GM12878 (cell line): ENCODE results near the gene KRT32. TPM values are rescaled to one million over a fixed set of nuclear protein-coding genes. Genes with fewer than 3 reads are reported as not detected.

Experiments used
- ATAC-seq: fragments of 200-7000 bp; cut with Tn5 transposase; 3 replicates; pipeline ENCODE4 v1.9.1; 2020; ENCODE audit warnings: mild to moderate bottlenecking, moderate library complexity
- BruUV-seq: library from RNA; stranded (reverse); fragments of 400-500 nt; replicated peaks from 2 replicates; lab custom pipeline; 2021; lab: Mats Ljungman, UMichigan
- CTCF ChIA-PET: fragments of 300-600 bp; sonication (Branson Sonifier 250); formaldehyde crosslinking; extraction: SDS; loops from one replicate; lab custom pipeline; 2021; ENCODE audit warnings: inconsistent platforms; lab: Yijun Ruan, JAX
- POLR2A ChIA-PET: fragments of 350-600 bp; formaldehyde crosslinking; extraction: SDS; loops from one replicate; lab custom pipeline; 2021; ENCODE audit warnings: inconsistent platforms; lab: Charles Lee
- RAD21 ChIA-PET: fragments of 300-600 bp; sonication (Branson Sonifier 250); formaldehyde crosslinking; loops from one replicate; lab custom pipeline; 2023; ENCODE audit warnings: antibody characterized with exemption; ENCODE audit not compliant: unreplicated experiment; lab: Charles Lee
- SMC1A ChIA-PET: fragments of 300-600 bp; sonication (Branson Sonifier 250); formaldehyde crosslinking; loops from one replicate; lab custom pipeline; 2023; ENCODE audit not compliant: unreplicated experiment, uncharacterized antibody; lab: Charles Lee
- DNase-seq: peaks from one replicate; pipeline ENCODE4 v3.0.0-alpha.2; 2011; ENCODE audit warnings: low read depth, low spot score
- FAIRE-seq: peaks from 3 replicates; lab custom pipeline; 2011; peaks lifted over from hg19 to GRCh38; lab: Jason Lieb, UNC
- H2AFZ ChIP-seq: 2 replicates; pipeline ENCODE4 v1.6.0; 2011; ENCODE audit warnings: low read depth, low read length, control low read depth; ENCODE audit not compliant: control insufficient read depth
- H3K27ac ChIP-seq: 2 replicates; pipeline ENCODE4 v1.5.1; 2011; ENCODE audit warnings: control low read depth; ENCODE audit not compliant: control insufficient read depth, insufficient read depth
- H3K27me3 ChIP-seq, 2 experiments: replicated peaks in 1 of 2; 2 replicates each; pipeline versions ENCODE4 v1.6.0 to v1.6.1; 2011; ENCODE audit warnings: low read length in 1 of 2; ENCODE audit not compliant: control insufficient read depth in 2 of 2, insufficient read depth in 2 of 2
- H3K36me3 ChIP-seq, 2 experiments: 2 replicates each; pipeline ENCODE4 v1.5.1; 2011; ENCODE audit warnings: low read length in 1 of 2; ENCODE audit not compliant: control insufficient read depth in 2 of 2, insufficient read depth in 2 of 2
- H3K4me1 ChIP-seq: 2 replicates; pipeline ENCODE4 v1.6.1; 2011; ENCODE audit warnings: mild to moderate bottlenecking, low read length, moderate library complexity, mixed read lengths; ENCODE audit not compliant: control insufficient read depth, insufficient read depth
- H3K4me2 ChIP-seq: 2 replicates; pipeline ENCODE4 v1.6.0; 2011; ENCODE audit warnings: control low read depth; ENCODE audit not compliant: control insufficient read depth, insufficient read depth
- H3K4me3 ChIP-seq: fragments of 200-600 bp; sonication (generic); 2 replicates; pipeline ENCODE4 v1.5.1; 2016
- H3K79me2 ChIP-seq: 2 replicates; pipeline ENCODE4 v1.6.0; 2011; ENCODE audit warnings: low read length; ENCODE audit not compliant: control insufficient read depth, insufficient read depth
- H3K9ac ChIP-seq: 2 replicates; pipeline ENCODE4 v1.8.0; 2011; ENCODE audit warnings: low read length, control low read depth, mixed read lengths; ENCODE audit not compliant: control insufficient read depth, insufficient read depth
- H3K9me3 ChIP-seq: replicated peaks from 3 replicates; pipeline ENCODE4 v1.5.1; 2011; ENCODE audit warnings: mild to moderate bottlenecking, low read length; ENCODE audit not compliant: control insufficient read depth, insufficient read depth
- H4K20me1 ChIP-seq: 2 replicates; pipeline ENCODE4 v1.6.0; 2011; ENCODE audit not compliant: control insufficient read depth, insufficient read depth
- BACH1 ChIP-seq: fragments of 450-650 bp; IDR thresholded peaks from 2 replicates; pipeline ENCODE4 v1.6.1; 2017; ENCODE audit warnings: mild to moderate bottlenecking, borderline replicate concordance
- BRCA1 ChIP-seq: IDR thresholded peaks from 2 replicates; pipeline ENCODE4 v1.6.1; 2011; ENCODE audit warnings: low read depth, low read length, improper control_type of control experiment
- EED ChIP-seq: sonication (generic); IDR thresholded peaks from 2 replicates; pipeline ENCODE4 v1.6.1; 2016; ENCODE audit warnings: antibody characterized with exemption, low read depth
- HCFC1 ChIP-seq: fragments of 150-350 bp; IDR thresholded peaks from 2 replicates; pipeline ENCODE4 v1.6.1; 2014; ENCODE audit warnings: low read length
- HSF1 ChIP-seq: fragments of 150-350 bp; IDR thresholded peaks from 2 replicates; pipeline ENCODE4 v1.6.1; 2014; ENCODE audit warnings: mild to moderate bottlenecking, low read depth, low read length
- MYC ChIP-seq: IDR thresholded peaks from 2 replicates; pipeline ENCODE4 v1.6.1; 2011; ENCODE audit warnings: mild to moderate bottlenecking, low read length, moderate library complexity, inconsistent platforms; ENCODE audit not compliant: insufficient read depth, insufficient replicate concordance, insufficient read length, severe bottlenecking
- TAF1 ChIP-seq: IDR thresholded peaks from 2 replicates; pipeline ENCODE4 v1.6.1; 2011; ENCODE audit warnings: mild to moderate bottlenecking, low read depth, low read length, borderline replicate concordance
- YBX1 ChIP-seq: fragments of 450-650 bp; IDR thresholded peaks from 2 replicates; pipeline ENCODE4 v1.6.1; 2016; ENCODE audit warnings: antibody characterized with exemption
- ZSCAN29 ChIP-seq: fragments of 450-650 bp; IDR thresholded peaks from 2 replicates; pipeline ENCODE4 v1.6.1; 2017; ENCODE audit warnings: mild to moderate bottlenecking, moderate library complexity
- WGBS: methylation state at CpG from one replicate; pipeline ENCODE4 v1.1.6; 2016; ENCODE audit warnings: low lambda C conversion rate; ENCODE audit not compliant: insufficient replicate concordance, insufficient coverage; ENCODE audit errors: missing lambda C conversion rate; 5-methylcytosine and 5-hydroxymethylcytosine counted together
- in situ Hi-C: fragments of 300-500 bp; cut with MboI; formaldehyde crosslinking; loops from 9 replicates; pipeline ENCODE4 v1.14.3; 2018; ENCODE audit warnings: mixed read lengths
- intact Hi-C: fragments of 100-400 bp; cut with micrococcal nuclease; formaldehyde crosslinking; loops from one replicate; pipeline ENCODE4 v1.14.2; 2022; ENCODE audit not compliant: unreplicated experiment
- polyA plus RNA-seq, 11 experiments: library from polyadenylated mRNA; depleted of rRNA in 4 of 11; unstranded in 6 of 11; stranded (reverse) in 5 of 11; fragments of >200 nt; fragmentation: Nextera tagmentation in 4 of 11; fragmentation: Illumina TruSeq in 1 of 11; extraction: Ambion mirVana in 4 of 11; extraction: Trizol in 1 of 11; gene quantifications; 1 replicate in 1 of 11; 2 replicates in 10 of 11; pipeline versions ENCODE4 v1.2.1 to v1.2.3, GENCODE V29; 2011 to 2016; ENCODE audit warnings: inconsistent platforms in 2 of 11, missing spikeins in 2 of 11, low read depth in 1 of 11
- total RNA-seq, 4 experiments: library from RNA; depleted of rRNA in 3 of 4; stranded (reverse); fragments of >200 nt in 3 of 4; fragmentation: Illumina TruSeq in 1 of 4; extraction: Trizol in 1 of 4; gene quantifications; 2 replicates each; pipeline versions ENCODE4 v1.2.1 to v1.2.3, GENCODE V29; 2013 to 2021

KRT32 gene
- total and polyA plus RNA-seq, 10 of the 15 experiments (the other 5 are each of a cell fraction or from before 2014, with no cell fraction given): not detected

GRCh38 chr17:41439375-41439774 lies 27.8 kb downstream of the KRT32 start:
- FAIRE-seq (no peak), ATAC-seq (no peak), DNase-seq (no peak)
- 23% methylated on average over 5 of the region's 5 CpGs for WGBS
- Histone ChIP-seq H4K20me1 (no peaks in the 10 kb centered on the region), H3K27me3 (peaks cover 2 to 6% of the 10 kb centered on the region in 2 experiments; a peak in 3 of 4 replicates), H3K79me2 (no peaks in the 10 kb centered on the region), H3K9ac (no peak overlapping the region), H2AFZ (no peak overlapping the region), H3K27ac (no peak overlapping the region), H3K4me2 (no peak overlapping the region), H3K4me3 (no peak overlapping the region), H3K4me1 (no peaks in the 10 kb centered on the region), H3K9me3 (no peaks in the 10 kb centered on the region), H3K36me3 (no peaks in the 10 kb centered on the region)
- RAD21 ChIA-PET: no interaction called here
- SMC1A ChIA-PET: no interaction called here
- in situ Hi-C loops: no loop called here
- BruUV-seq: no TSS peak
- TF ChIP-seq YBX1 (no peak), BACH1 (no peak)
- CTCF ChIA-PET: no interaction called here
- POLR2A ChIA-PET: no interaction called here
- intact Hi-C loops: no loop called here

- Histone ChIP-seq H3K9me3 (no peaks in the 10 kb centered on the region), H2AFZ (no peak overlapping the region), H3K4me1 (no peaks in the 10 kb centered on the region), H3K4me2 (no peak overlapping the region), H3K9ac (no peak overlapping the region), H3K27ac (no peak overlapping the region), H3K36me3 (no peaks in the 10 kb centered on the region), H3K79me2 (no peaks in the 10 kb centered on the region), H3K27me3 (peaks cover 0 to 7% of the 10 kb centered on the region in 2 experiments; a peak in 2 of 4 replicates), H4K20me1 (no peaks in the 10 kb centered on the region), H3K4me3 (no peak overlapping the region)
- TF ChIP-seq BRCA1: no peak
- TF ChIP-seq HCFC1: no peak
- no peak for TF ChIP-seq TAF1
- no peak for TF ChIP-seq ZSCAN29
- no peak for TF ChIP-seq HSF1
- TF ChIP-seq EED: no peak
- no peak for TF ChIP-seq MYC
- ChIA-PET RAD21 (no interaction called here), SMC1A (no interaction called here), CTCF (no interaction called here), POLR2A (no interaction called here)
- FAIRE-seq: no peak
- WGBS: 18% methylated on average over 9 of the region's 9 CpGs
- no peak for ATAC-seq
- no peak for DNase-seq
- intact Hi-C loops (no loop called here), in situ Hi-C loops (no loop called here)
- no TSS peak for BruUV-seq
Observed at GRCh38 chr17:41437769-41438168, 29.4 kb downstream of the KRT32 start.
